Heart right ventricle (tissue), 16 donors: ENCODE results near the gene PKHD1. TPM values are rescaled to one million over a fixed set of nuclear protein-coding genes. Genes with fewer than 3 reads are reported as not detected.

Experiments
- ATAC-seq, 8 donors: fragments of 200-7000 bp; cut with Tn5 transposase; one replicate each; pipeline ENCODE4 v1.9.1; 2020; ENCODE audit warnings: mild to moderate bottlenecking in 8 of 8, moderate library complexity in 8 of 8, moderate number of reproducible peaks in 1 of 8
- DNase-seq, 2 donors: peaks; one replicate each; pipeline ENCODE4 v3.0.0-alpha.2; 2020
- H3K27ac ChIP-seq, 10 donors: fragments of 200-600 bp; sonication (generic) in 2 of 10; one replicate each; pipeline versions ENCODE4 v1.5.0 to v1.8.0; 2020 to 2022; ENCODE audit warnings: mild to moderate bottlenecking in 3 of 10
- H3K27me3 ChIP-seq, 7 donors: fragments of 200-600 bp; one replicate each; pipeline ENCODE4 v1.8.0; 2021 to 2022; ENCODE audit warnings: mild to moderate bottlenecking in 2 of 7
- H3K36me3 ChIP-seq, 9 donors: fragments of 200-600 bp; sonication (generic) in 1 of 9; one replicate each; pipeline versions ENCODE4 v1.5.0 to v1.8.0; 2020 to 2022; ENCODE audit warnings: mild to moderate bottlenecking in 2 of 9
- H3K4me1 ChIP-seq, 9 donors: fragments of 200-600 bp; sonication (generic) in 1 of 9; one replicate each; pipeline versions ENCODE4 v1.5.0 to v1.8.0; 2020 to 2022; ENCODE audit warnings: mild to moderate bottlenecking in 4 of 9
- H3K4me3 ChIP-seq, 10 donors: fragments of 200-600 bp; sonication (generic) in 2 of 10; one replicate each; pipeline versions ENCODE4 v1.5.0 to v1.8.0; 2020 to 2022; ENCODE audit warnings: mild to moderate bottlenecking in 7 of 10, moderate library complexity in 2 of 10
- H3K9me3 ChIP-seq, 11 donors: fragments of 200-600 bp in 10 of 11; sonication (generic) in 2 of 11; one replicate each; pipeline versions ENCODE4 v1.5.0 to v1.8.0; 2013 to 2022; ENCODE audit warnings: mild to moderate bottlenecking in 2 of 11, control low read depth in 1 of 11, moderate library complexity in 1 of 11
- WGBS, 2 donors: extraction: QIAGEN DNeasy Blood & Tissue Kit; methylation state at CpG; one replicate each; pipeline ENCODE4 v1.1.7; 2013; ENCODE audit warnings: inconsistent platforms in 1 of 2; 5-methylcytosine and 5-hydroxymethylcytosine counted together
- intact Hi-C, 10 donors: fragments of 100-400 bp; cut with DNase I; formaldehyde crosslinking; loops; one replicate each; pipeline versions ENCODE4 v1.11.1 to v1.14.2; 2022
- polyA plus RNA-seq, 2 donors: library from polyadenylated mRNA; stranded (reverse); fragments of 200-250 nt; gene quantifications; one replicate each; pipeline ENCODE4 v1.2.3, GENCODE V29; 2013
- total RNA-seq, 10 donors: library from RNA; stranded (reverse); fragmentation: NEBNext Ultra II Directional in 3 of 10; extraction: Animal tissue kit (Norgen Biotek cat#: 25700) in 3 of 10; gene quantifications; one replicate each; pipeline versions ENCODE4 v1.2.1 to v1.2.4, GENCODE V29; 2021 to 2023
- TF ChIP-seq, protein P1 (sequence below), 9 donors: fragments of 200-600 bp; sonication (generic) in 2 of 9; IDR thresholded peaks; one replicate each; pipeline versions ENCODE4 v1.5.0 to v1.8.0; 2021 to 2022; ENCODE audit warnings: antibody characterized with exemption in 9 of 9, mild to moderate bottlenecking in 5 of 9, moderate library complexity in 1 of 9
- donor health status: Arrhythmogenic right ventricular cardiomyopathy.
- donor health status: ischemic (EF 13 %, LVEDD 7.1; RV severe dilation, severe dysfunction).
- donor health status: healthy with polysubstance abuse.
- donor health status: DM: no; HTN: yes; CAD: no.
- donor health status: DM: no; HTN: no; CAD: no.
- donor health status: ischemic (EF 25% LVEDD 6.9; RV normal size, moderate dysfunction).
- donor health status: ischemic (EF 25% LVEDD 5.7; RV mildly dilated, moderate dysfunction).
- donor health status: healthy.
- donor health status: DM: yes; HTN: yes; CAD: no.
- donor health status: Ischemic cardiomyopathy.
- donor health status: ischemic (EF 35%, LVEDD 5.7; RV mildly dilated, moderate dysfunction).
- donor health status: nonischemic (EF 11% LVEDD 7.7; RV severe dilation, severe dysfunction).
- donor health status: DM: yes; HTN: yes; CAD: no.
- donor health status: PGD.
- donor health status: ischemic (EF 29% LVEDD 5.4; RV normal size, mild dysfunction).
- donor health status: nonischemic (EF 23%, LVEDD 6.1; RV moderate dilation, normal function).

The PKHD1 gene
- total and polyA plus RNA-seq, 12 donors, result under 0.01 to 0.07 (median 0.02) TPM; not detected in 7

DNA sequence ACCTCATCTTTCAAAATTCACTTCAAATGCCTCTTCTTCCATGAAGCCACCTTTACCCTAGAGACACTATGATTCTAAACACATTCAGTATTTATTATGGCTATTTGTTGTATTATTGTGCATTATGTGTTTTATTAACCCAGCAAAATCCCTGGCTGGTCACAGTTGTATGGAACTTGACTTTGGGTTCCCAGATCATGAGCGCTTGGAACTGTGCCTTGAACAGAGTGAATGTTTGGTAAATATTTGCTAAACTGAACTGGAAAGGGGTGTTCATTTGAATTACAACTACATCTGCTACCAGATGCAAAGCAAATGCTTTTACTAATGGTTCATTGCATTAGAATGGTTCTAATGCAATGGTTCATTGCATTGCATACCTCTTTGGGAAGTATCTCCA, 259.8 kb downstream of the PKHD1 start:
- intact Hi-C loops, result no loop called here
- no peak for ATAC-seq
- Histone ChIP-seq H3K4me1 (no peaks in the 10 kb centered on the region), H3K36me3 (no peaks in the 10 kb centered on the region), H3K27ac (no peak overlapping the region), H3K4me3 (no peak overlapping the region), H3K27me3 (no peaks in the 10 kb centered on the region), H3K9me3 (no peaks in the 10 kb centered on the region)
- TF ChIP-seq, protein P1, sequence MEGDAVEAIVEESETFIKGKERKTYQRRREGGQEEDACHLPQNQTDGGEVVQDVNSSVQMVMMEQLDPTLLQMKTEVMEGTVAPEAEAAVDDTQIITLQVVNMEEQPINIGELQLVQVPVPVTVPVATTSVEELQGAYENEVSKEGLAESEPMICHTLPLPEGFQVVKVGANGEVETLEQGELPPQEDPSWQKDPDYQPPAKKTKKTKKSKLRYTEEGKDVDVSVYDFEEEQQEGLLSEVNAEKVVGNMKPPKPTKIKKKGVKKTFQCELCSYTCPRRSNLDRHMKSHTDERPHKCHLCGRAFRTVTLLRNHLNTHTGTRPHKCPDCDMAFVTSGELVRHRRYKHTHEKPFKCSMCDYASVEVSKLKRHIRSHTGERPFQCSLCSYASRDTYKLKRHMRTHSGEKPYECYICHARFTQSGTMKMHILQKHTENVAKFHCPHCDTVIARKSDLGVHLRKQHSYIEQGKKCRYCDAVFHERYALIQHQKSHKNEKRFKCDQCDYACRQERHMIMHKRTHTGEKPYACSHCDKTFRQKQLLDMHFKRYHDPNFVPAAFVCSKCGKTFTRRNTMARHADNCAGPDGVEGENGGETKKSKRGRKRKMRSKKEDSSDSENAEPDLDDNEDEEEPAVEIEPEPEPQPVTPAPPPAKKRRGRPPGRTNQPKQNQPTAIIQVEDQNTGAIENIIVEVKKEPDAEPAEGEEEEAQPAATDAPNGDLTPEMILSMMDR (IDR thresholded peaks at IDR 0.05), result no peak
- no peak for DNase-seq
- WGBS, 2 donors, result 86% methylated on average over 1 of the region's 1 CpG

GRCh38 chr6:51824940-51825339, 262.5 kb downstream of the PKHD1 start:
- Histone ChIP-seq H3K9me3 (no peaks in the 10 kb centered on the region), H3K27ac (no peak overlapping the region), H3K4me3 (no peak overlapping the region), H3K36me3 (no peaks in the 10 kb centered on the region), H3K27me3 (no peaks in the 10 kb centered on the region), H3K4me1 (no peaks in the 10 kb centered on the region)
- intact Hi-C loops, result no loop called here
- DNase-seq, result no peak
- no peak for ATAC-seq
- TF ChIP-seq, protein P1 (IDR thresholded peaks at IDR 0.05), result no peak

- no peaks in the 10 kb centered on the region for H3K27me3 ChIP-seq
- no peak for DNase-seq
- intact Hi-C loops, result no loop called here
- TF ChIP-seq, protein P1 (IDR thresholded peaks at IDR 0.05), result no peak
- no peaks in the 10 kb centered on the region for H3K9me3 ChIP-seq
- no peak overlapping the region for H3K27ac ChIP-seq
- H3K4me3 ChIP-seq, result no peak overlapping the region
- no peaks in the 10 kb centered on the region for H3K4me1 ChIP-seq
- no peaks in the 10 kb centered on the region for H3K36me3 ChIP-seq
- ATAC-seq, result no peak
Measured at GRCh38 chr6:51820555-51820954, 266.9 kb downstream of the PKHD1 start.

- Histone ChIP-seq H3K27ac (no peak overlapping the region), H3K36me3 (no peaks in the 10 kb centered on the region), H3K4me1 (no peaks in the 10 kb centered on the region), H3K27me3 (no peaks in the 10 kb centered on the region), H3K9me3 (no peaks in the 10 kb centered on the region), H3K4me3 (no peak overlapping the region)
- TF ChIP-seq, protein P1 (IDR thresholded peaks at IDR 0.05), result no peak
- DNase-seq (no peak), ATAC-seq (no peak)
- intact Hi-C loops, result no loop called here
- WGBS, 2 donors, result 55 to 57% methylated on average over 6 of the region's 6 CpGs
Measured at GRCh38 chr6:51818520-51819022, 268.8 kb downstream of the PKHD1 start.
